Breast epithelium (tissue), 4 donors: Measurements from ENCODE around the gene FDXR. TPM values are rescaled to one million over a fixed set of nuclear protein-coding genes. Genes with fewer than 3 reads are reported as not detected.

ENCODE experiments used
- DNase-seq, 2 donors: peaks; one replicate each; pipeline ENCODE4 v3.0.0-alpha.2; 2019; ENCODE audit warnings: low spot score in 2 of 2
- H3K27ac ChIP-seq, 2 donors: fragments of 200-600 bp; sonication (generic) in 1 of 2; one replicate each; pipeline ENCODE4 v1.5.1; 2016 to 2019; ENCODE audit warnings: mild to moderate bottlenecking in 1 of 2
- H3K27me3 ChIP-seq, 2 donors: fragments of 200-600 bp; sonication (generic) in 1 of 2; one replicate each; pipeline versions ENCODE4 v1.5.1 to v1.6.0; 2017 to 2019; ENCODE audit warnings: control low read depth in 1 of 2, mild to moderate bottlenecking in 1 of 2
- H3K36me3 ChIP-seq: fragments of 200-600 bp; one replicate; pipeline ENCODE4 v1.5.1; 2019
- H3K4me1 ChIP-seq, 2 donors: fragments of 200-600 bp; sonication (generic); one replicate each; pipeline ENCODE4 v1.5.1; 2016 to 2019; ENCODE audit warnings: control low read depth in 1 of 2
- H3K4me3 ChIP-seq, 3 donors: fragments of 200-600 bp; sonication (generic); 1 replicate in 2 of 3; 2 replicates in 1 of 3; pipeline ENCODE4 v1.5.1; 2016 to 2019; ENCODE audit warnings: mild to moderate bottlenecking in 3 of 3, moderate library complexity in 2 of 3
- H3K9me3 ChIP-seq, 2 donors: fragments of 200-600 bp; sonication (generic) in 1 of 2; one replicate each; pipeline ENCODE4 v1.5.1; 2016 to 2019; ENCODE audit warnings: control low read depth in 1 of 2
- CTCF ChIP-seq, 3 donors: fragments of 450-650 bp; IDR thresholded peaks; one replicate each; pipeline ENCODE4 v1.5.1; 2016 to 2017; ENCODE audit warnings: antibody characterized with exemption in 3 of 3, mild to moderate bottlenecking in 3 of 3, moderate library complexity in 3 of 3
- POLR2A ChIP-seq: fragments of 450-650 bp; IDR thresholded peaks from one replicate; pipeline ENCODE4 v1.6.1; 2016; ENCODE audit warnings: antibody characterized with exemption, mild to moderate bottlenecking, moderate library complexity
- POLR2AphosphoS5 ChIP-seq, 3 donors: sonication (generic); formaldehyde crosslinking; IDR thresholded peaks; one replicate each; pipeline ENCODE4 v1.6.1; 2017; ENCODE audit warnings: antibody characterized with exemption in 3 of 3
- intact Hi-C: fragments of 100-400 bp; cut with DNase I; formaldehyde crosslinking; loops from one replicate; pipeline ENCODE4 v1.15.1; 2023; ENCODE audit warnings: low total_unique reads
- total RNA-seq, 3 donors: library from RNA; depleted of rRNA; stranded (reverse); fragments of >200 nt; gene quantifications; one replicate each; pipeline ENCODE4 v1.1.0, GENCODE V29; 2016

FDXR gene
- total RNA-seq: 1 to 10 TPM; 7.3 to 9.3 (median 8.8) TPM

DNA sequence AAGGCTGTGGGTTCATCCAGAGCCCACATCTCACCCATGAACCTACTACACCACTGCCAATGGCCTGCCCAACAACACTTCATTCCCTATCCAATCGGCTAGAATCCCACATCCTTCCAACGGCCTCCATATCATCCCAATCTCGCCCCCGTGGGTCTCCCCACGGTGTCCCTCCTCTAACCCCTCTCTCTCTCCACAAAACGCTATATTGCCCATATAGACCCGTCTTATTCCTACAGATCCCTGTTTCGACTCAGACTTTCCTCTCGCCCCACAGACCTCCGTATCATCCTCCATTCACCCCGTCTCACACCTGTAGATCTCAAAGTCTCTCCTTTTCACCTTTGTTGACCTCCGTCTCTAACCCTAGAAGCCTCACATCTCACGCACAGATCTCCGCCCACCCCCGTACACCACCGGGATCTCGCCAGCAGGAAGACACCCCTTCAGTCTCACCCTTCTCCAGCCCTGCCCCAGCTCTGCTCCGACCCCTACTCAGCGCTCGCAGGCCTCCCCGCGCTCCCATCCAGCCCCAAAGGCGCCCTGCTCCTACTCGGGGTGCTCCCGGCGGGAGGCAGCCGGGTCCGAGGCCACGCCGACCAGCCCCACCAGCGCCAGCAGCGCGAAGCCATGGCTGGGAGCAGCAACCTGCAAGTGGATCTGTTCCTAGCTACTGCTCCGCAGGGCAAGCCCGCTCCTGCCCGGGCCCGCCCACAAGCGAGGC is at the start of gene FDXR:
Gene FDXR (minus strand): TSS at position 682 of the 724 bp plus-strand sequence. CDS start 50 bp downstream, at position 632.
- Histone ChIP-seq H3K9me3 (no peaks in the 10 kb centered on the region), H3K4me3 (peak within 1 kb of the TSS; percentile 59 to 79 (median 64)), H3K4me1 (peaks cover 0 to 5% of the 10 kb centered on the region in 2 donors), H3K36me3 (no peaks in the 10 kb centered on the region), H3K27ac (peak within 1 kb of the TSS; percentile 93 to 97), H3K27me3 (no peaks in the 10 kb centered on the region)
- intact Hi-C loops: no loop called here
- TF ChIP-seq CTCF (IDR thresholded peaks at IDR 0.05) (no peak), POLR2A (peak; percentile 16), POLR2AphosphoS5 (IDR thresholded peaks at IDR 0.05) (no peak)
- DNase-seq: no peak

DNA sequence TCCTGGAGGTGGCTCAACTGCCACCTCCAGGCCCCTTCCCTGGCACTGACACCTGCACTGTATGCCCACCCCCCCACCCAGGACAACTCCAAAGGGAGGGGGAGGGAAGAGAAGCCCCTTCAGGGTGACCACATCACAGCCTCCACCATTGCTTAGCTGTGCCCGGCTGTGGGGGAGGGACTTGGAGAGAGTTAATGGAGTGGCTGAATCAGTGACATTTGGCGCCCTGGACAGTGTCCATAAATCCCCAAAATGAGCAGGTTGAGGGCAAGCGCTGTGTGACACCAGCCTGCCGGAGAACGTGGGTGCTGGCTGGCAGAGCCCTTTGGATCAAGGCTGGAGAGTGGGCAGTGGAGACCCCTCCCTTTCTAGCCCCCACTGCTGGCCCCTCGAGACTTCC is 49.4 kb upstream of the FDXR start:
- intact Hi-C loops: no loop called here
- Histone ChIP-seq H3K9me3 (no peaks in the 10 kb centered on the region), H3K4me3 (no peak overlapping the region), H3K27ac (no peak overlapping the region), H3K4me1 (peaks cover 8 to 19% of the 10 kb centered on the region in 2 donors), H3K27me3 (peaks cover 0 to 50% of the 10 kb centered on the region in 2 donors), H3K36me3 (no peaks in the 10 kb centered on the region)
- TF ChIP-seq POLR2A (no peak), CTCF (IDR thresholded peaks at IDR 0.05) (no peak), POLR2AphosphoS5 (IDR thresholded peaks at IDR 0.05) (no peak)
- DNase-seq: no peak

- peaks cover 8 to 19% of the 10 kb centered on the region in 2 donors for H3K4me1 ChIP-seq
- DNase-seq: no peak
- H3K27ac ChIP-seq: no peak overlapping the region
- H3K4me3 ChIP-seq: no peak overlapping the region
- intact Hi-C loops: no loop called here
- TF ChIP-seq POLR2AphosphoS5 (IDR thresholded peaks at IDR 0.05) (no peak), POLR2A (no peak), CTCF (IDR thresholded peaks at IDR 0.05) (no peak)
- no peaks in the 10 kb centered on the region for H3K36me3 ChIP-seq
- no peaks in the 10 kb centered on the region for H3K9me3 ChIP-seq
- peaks cover 0 to 46% of the 10 kb centered on the region in 2 donors for H3K27me3 ChIP-seq
These were observed 49.0 kb upstream of the FDXR start for GRCh38 chr17:74921769-74922168.

- Histone ChIP-seq H3K36me3 (no peaks in the 10 kb centered on the region), H3K27me3 (peaks cover 0 to 44% of the 10 kb centered on the region in 2 donors), H3K4me3 (no peak overlapping the region), H3K9me3 (no peaks in the 10 kb centered on the region), H3K4me1 (peaks cover 8 to 19% of the 10 kb centered on the region in 2 donors), H3K27ac (no peak overlapping the region)
- TF ChIP-seq POLR2A (no peak), POLR2AphosphoS5 (IDR thresholded peaks at IDR 0.05) (no peak), CTCF (IDR thresholded peaks at IDR 0.05) (no peak)
- DNase-seq: no peak
- intact Hi-C loops: no loop called here
These were observed 48.4 kb upstream of the FDXR start for GRCh38 chr17:74921026-74921681.

- TF ChIP-seq POLR2AphosphoS5 (IDR thresholded peaks at IDR 0.05) (no peak), CTCF (IDR thresholded peaks at IDR 0.05) (no peak), POLR2A (no peak)
- peaks cover 0 to 39% of the 10 kb centered on the region in 2 donors for H3K27me3 ChIP-seq
- H3K4me1 ChIP-seq: peaks cover 8 to 19% of the 10 kb centered on the region in 2 donors
- no peak for DNase-seq
- no peak overlapping the region for H3K4me3 ChIP-seq
- no peaks in the 10 kb centered on the region for H3K36me3 ChIP-seq
- intact Hi-C loops: no loop called here
- H3K27ac ChIP-seq: no peak overlapping the region
- no peaks in the 10 kb centered on the region for H3K9me3 ChIP-seq
These were observed 47.8 kb upstream of the FDXR start for GRCh38 chr17:74920642-74921025.
